ENCODE measurements around the gene ATG9B.

The ATG9B gene

DNA sequence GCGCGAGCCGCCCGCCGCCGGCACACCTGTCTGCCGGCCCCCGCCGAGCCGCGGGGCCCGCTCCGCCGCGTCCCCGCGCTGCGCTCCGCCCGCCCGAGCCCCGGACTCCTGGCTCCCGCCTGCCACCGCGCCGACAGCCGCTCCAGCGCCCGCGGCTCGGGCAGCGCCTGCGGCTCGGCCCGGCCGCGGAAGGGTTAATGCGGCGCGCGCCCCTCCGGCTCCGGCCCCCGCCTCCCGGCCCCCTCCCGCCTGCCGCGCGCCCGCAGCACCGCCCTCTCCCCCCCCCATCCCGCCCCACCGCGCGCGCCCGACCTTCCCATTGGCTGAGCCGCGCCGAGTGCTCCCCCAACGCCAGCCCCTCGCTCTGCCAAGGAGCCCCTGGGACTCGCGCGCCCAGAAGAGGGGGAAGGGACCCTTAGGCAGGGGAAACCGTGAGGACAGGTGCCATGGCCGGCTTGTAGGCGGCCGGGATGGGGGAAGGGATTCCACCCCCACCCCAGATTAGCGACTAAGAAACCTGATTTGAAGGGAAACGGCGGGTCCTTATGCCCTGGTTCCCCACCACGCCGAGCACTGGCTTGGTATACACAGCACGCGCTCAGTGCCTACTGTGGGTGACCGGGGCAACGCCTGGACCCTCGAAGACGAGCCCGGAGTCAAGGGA is 46.0 kb downstream of the ATG9B start, which contains the start of gene KCNH2:
TSS of gene KCNH2 (minus strand) at position 196 of the 664 bp plus-strand sequence. CDS start 408 bp downstream, outside the sequence.
- DNase-seq (ENCODE audit: low spot score): peak; percentile 80

DNA sequence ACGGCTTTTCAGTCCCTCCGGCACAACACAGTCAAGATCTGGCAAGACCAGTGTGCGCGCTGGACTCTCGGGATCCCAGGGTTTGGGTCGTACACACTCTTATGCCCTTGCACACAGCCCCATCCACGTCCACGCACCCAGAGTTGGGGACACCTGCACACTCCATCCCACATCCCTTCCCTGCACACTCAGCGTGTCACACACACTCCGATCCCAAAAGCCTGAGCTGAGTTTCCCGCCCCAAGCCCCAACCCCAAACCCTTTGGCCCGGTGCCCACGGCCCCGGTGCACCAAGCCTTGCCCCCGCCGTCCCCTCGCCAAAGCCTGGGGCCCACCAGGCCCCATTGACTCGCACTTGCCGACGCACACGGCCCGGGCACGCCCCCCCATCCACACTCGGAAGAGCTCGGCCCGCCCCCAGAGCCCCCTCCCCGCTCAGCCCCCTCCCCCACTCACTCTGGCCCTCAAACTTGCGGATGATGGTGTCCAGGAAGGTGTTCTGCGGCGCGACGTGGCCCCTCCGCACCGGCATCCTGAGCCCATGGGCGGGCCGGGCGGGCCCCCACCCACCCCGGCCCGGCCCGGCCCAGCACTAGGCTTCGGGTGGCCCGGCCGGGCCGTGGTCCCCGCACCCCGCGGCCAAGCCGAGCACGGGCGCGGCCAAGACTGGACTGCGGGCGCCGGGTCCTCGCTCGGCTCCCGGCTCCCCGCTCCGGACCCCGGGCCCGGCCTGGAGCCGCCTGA is 46.7 kb downstream of the ATG9B start:
- no peak for DNase-seq (ENCODE audit: low spot score)

DNA sequence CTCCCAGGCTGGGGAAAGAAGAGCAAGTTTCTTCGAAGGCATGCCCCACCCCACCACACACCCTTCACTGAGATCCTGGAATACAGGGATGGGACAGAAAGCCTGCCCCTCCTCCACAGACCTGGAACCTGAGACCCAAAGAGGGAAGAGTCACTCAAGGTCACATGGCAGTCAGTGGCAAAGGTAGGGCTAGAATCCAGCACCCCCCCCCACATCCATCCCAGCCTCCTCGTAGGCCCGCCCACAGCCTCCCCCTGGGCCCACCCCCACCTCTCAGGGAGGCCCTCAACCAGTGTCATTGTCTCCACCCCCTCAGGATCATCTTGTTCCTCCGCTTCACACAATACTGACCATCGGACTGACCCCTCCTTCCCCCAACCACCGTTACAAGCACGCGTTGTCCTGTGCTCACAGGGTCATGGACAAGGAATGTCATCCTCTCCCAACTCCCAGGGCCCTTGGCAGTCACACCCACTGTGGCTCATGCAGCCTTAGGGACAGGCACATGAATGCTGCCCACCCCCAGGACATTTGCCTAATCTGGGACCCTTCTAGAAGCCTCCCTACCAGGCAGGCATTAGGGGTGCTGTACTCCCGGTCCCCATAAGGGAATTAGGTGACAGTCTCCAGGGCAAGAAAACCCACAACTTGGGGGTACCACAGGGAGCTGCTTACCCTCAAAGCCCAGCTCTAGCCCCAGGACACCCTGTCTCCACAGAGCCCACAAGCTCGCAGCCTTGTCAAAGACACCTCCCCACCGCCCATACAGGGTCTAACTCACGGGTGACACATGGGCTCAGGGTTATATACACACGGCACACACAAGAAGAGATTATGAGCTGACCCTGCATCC is 47.5 kb downstream of the ATG9B start:
- DNase-seq (ENCODE audit: low spot score): no peak

DNA sequence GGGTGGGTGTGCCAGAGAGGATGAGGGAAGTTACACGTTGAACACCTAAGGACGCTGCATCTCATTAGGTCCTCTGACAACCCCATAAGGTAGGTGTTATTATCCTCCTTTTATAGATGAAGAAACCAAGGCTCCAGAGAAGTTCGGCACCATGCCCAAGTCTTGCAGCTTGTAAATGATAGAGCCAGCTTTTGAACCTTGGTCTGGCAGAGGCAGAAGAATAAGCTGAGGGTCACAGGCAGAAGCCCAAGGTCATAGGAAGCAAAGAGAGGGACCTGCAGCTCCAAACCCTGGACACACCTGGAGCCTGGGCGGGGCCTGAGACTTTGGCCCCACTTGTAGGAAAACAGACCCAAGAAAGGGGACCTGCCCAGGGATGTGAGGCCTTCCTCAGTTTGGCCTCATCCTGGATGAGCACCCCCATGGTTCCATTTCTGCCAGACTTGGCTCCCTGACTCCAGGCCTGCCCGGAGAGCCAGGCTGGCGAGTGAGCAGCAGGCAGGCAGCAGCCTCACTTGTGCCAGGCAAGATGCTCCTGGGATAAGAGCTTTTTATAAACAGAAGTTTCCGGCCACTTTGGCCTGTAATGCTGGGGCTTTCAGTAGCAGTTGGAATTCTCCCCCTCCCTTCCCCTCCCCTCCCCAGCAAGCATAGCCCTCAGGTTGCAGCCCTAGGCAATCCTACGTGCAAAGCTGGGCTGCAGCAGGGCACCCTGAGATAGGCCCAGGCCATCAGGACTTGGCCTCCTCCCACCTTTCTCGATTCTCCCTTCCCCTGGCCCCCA is 48.6 kb downstream of the ATG9B start:
- DNase-seq (ENCODE audit: low spot score): peak; percentile 58

- DNase-seq (ENCODE audit: low spot score): peak; percentile 58
These were observed 49.6 kb downstream of the ATG9B start for GRCh38 chr7:150974468-150975391.

GRCh38 chr7:150973571-150974451 is 50.5 kb downstream of the ATG9B start:
- no peak for DNase-seq (ENCODE audit: low spot score)

DNA sequence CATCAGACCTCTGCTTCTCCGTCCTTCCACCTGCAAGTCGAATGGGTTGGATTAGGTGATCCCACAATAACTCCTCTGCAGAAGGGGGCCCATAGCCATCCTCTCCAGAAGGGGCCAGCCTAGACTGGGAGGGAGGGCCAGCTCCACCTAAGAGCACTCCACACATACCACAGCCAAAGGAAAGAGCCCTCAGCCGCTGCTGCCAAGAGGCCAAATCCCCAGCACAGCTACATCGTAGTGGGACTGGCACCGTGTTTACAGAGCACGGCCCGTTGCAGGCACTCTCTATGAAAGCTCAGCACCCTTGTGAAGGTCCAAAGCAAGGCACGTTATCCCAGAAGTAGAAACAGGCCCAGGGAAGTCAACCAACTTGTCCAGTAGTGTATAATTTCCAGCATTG is 51.6 kb downstream of the ATG9B start:
- DNase-seq (ENCODE audit: low spot score): no peak

DNA sequence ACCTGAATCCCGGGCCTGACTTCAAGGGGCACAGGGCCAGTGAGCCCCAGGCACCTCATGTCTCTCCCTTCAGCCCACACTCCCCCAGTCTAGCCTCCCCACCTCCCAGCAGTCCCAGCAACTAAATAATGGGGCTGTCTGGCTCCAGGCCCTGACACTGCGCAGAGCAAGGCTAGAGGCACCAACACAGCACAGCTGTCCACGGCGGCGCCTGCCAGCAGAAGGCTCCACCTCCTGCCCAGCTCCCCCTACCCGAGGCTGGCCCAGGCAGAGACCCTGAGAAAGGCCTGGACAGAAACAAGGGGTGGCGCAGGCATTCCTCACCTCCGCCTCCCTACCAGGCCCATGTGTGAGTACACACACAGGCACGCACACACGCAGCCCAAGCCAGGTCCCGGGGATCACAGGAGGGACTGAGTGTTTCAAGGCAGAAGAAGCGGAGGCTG is 52.2 kb downstream of the ATG9B start:
- no peak for DNase-seq (ENCODE audit: low spot score)

DNA sequence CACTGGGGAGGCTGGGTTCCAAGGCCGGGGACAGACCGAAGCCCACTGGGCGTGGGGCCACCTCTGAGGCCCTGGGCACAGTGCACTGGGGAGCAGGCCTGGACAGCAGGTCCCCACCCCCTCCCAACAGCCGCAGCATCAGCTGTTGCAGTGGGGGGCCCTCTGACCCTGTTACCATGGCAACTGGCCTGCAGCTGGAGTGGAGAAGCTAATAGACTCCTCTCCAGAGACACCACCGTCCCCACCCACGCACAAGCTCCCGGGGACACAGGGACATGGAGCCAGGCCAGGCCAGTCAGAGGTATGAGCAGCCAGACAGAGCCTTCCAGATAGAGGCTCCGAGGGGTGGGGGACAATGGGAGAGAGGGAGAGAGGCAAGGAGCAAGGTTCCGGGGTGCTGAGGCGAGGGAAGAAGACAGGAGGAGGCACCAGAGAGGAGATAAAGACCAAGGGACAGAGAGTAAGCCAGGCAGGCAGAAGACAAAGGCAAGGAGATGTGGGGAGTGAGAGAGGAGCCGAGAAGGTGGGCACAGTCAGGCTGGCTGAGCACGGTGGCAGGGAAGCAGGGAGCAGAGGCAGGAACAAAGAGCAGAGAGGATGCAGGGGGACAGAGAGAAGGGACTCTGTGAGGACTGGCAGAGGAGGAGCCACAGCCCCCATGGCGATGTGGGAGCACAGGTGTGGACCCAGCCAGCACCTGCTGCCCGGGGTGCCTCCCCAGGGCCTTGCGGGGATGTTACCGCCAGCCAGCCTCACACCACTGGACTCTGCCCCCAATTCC is 52.9 kb downstream of the ATG9B start:
- DNase-seq (ENCODE audit: low spot score): no peak

DNA sequence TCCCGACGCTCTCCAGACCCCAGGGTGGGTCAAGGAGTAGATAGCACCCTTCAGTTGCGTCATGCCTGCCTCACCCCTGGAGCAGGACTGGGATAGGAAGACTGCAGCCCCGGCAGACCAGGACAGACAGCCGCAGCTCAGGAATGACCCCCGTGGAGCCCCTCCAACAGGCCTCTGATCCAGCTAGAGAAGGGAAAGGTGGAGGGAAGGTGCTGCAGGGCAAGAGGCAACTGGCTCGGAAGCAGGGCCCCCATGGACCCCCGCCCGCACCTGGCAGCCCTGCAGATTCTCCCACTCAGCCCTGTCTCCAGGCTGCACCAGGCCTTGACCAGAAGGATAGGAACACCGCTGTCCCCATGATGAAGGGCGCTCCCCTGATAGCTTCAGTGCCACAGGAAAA is 53.9 kb downstream of the ATG9B start:
- no peak for DNase-seq (ENCODE audit: low spot score)

DNA sequence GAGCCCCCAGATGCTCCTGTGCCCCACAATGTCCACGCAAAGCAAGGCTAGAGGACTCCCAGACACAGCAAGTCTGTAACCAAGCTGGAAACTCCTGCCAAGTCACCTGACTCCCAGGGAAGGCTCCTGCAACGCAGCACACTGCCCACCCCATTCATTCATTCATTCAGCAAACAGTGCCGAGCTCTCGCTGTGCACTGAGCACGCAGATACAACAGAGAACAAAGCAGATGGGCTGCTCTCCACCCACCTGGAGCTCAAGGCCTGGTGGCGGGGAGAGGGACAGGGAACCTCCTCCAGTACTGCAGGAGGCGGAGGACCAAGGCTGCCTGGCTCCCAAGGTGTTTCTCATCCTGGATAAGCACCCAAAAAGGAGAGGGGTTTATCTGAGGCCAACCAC is 54.8 kb downstream of the ATG9B start:
- peak; percentile 88 for DNase-seq (ENCODE audit: low spot score)

- DNase-seq (ENCODE audit: low spot score): no peak
These were observed 55.4 kb downstream of the ATG9B start for GRCh38 chr7:150968734-150969372.

- DNase-seq (ENCODE audit: low spot score): no peak
These were observed 56.1 kb downstream of the ATG9B start for GRCh38 chr7:150968056-150968733.

GRCh38 chr7:150967349-150967748 is 56.9 kb downstream of the ATG9B start:
- DNase-seq (ENCODE audit: low spot score): no peak

DNA sequence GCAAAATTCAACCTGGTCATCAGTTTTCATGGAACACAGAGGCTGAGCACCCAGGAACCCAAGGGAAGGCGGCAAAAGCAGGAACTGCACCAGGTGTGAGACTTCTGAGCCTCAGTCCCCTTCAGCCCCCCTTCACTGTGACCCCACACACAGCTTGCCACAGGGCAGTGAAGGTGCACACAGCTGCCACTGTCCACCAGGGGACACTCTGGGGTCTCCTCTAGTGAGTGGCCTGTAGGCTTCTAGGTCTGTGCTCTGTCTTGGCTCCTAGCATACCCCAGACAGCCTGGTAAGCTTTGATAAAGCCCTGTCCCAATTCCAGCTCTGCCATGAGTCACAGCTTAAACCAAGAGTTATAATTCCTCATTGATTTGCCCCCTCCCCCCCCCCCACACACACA is 58.3 kb downstream of the ATG9B start:
- no peak for DNase-seq (ENCODE audit: low spot score)

- no peak for DNase-seq (ENCODE audit: low spot score)
These were observed 58.9 kb downstream of the ATG9B start for GRCh38 chr7:150965273-150965830.
